ENCODE data around the gene FAR2. TPM values are rescaled to one million over a fixed set of nuclear protein-coding genes. Genes with fewer than 3 reads are reported as not detected.
"Not testable (repeated sequence)": the region's sequence is repeated elsewhere in the genome, so short reads cannot be mapped to it uniquely, and the experiment has no call there.

Gene FAR2
- total RNA-seq, 1 donor: 22.5 TPM

- no peak for TF ChIP-seq CTCF (IDR thresholded peaks at IDR 0.05; ENCODE audit: insufficient read depth, low read length)
- DNase-seq (ENCODE audit: low read depth): no peak
- H3K4me3 ChIP-seq (ENCODE audit: low read depth, low read length): no peak overlapping the region
Observed at GRCh38 chr12:29163146-29163545, 14.1 kb downstream of the FAR2 start.

GRCh38 chr12:29164477-29165393 is 15.7 kb downstream of the FAR2 start:
- peak; percentile 40 for DNase-seq (ENCODE audit: low read depth)
- H3K4me3 ChIP-seq (ENCODE audit: low read depth, low read length): no peak overlapping the region
- TF ChIP-seq CTCF (IDR thresholded peaks at IDR 0.05; ENCODE audit: insufficient read depth, low read length): no peak

GRCh38 chr12:29167445-29167844 is 18.4 kb downstream of the FAR2 start:
- no peak overlapping the region for H3K4me3 ChIP-seq (ENCODE audit: low read depth, low read length)
- TF ChIP-seq CTCF (IDR thresholded peaks at IDR 0.05; ENCODE audit: insufficient read depth, low read length): no peak
- DNase-seq (ENCODE audit: low read depth): no peak

GRCh38 chr12:29167988-29168387 is 18.9 kb downstream of the FAR2 start:
- no peak for DNase-seq (ENCODE audit: low read depth)
- TF ChIP-seq CTCF (IDR thresholded peaks at IDR 0.05; ENCODE audit: insufficient read depth, low read length): no peak
- H3K4me3 ChIP-seq (ENCODE audit: low read depth, low read length): no peak overlapping the region

- peak; percentile 23 for DNase-seq (ENCODE audit: low read depth)
- not testable (repeated sequence) for H3K4me3 ChIP-seq (ENCODE audit: low read depth, low read length)
Observed at GRCh38 chr12:29169978-29170377, 20.9 kb downstream of the FAR2 start.

GRCh38 chr12:29170478-29171084 is 21.5 kb downstream of the FAR2 start:
- not testable (repeated sequence) for H3K4me3 ChIP-seq (ENCODE audit: low read depth, low read length); DNase-seq (ENCODE audit: low read depth)

- no peak for DNase-seq (ENCODE audit: low read depth)
- no peak overlapping the region for H3K4me3 ChIP-seq (ENCODE audit: low read depth, low read length)
- no peak for TF ChIP-seq CTCF (IDR thresholded peaks at IDR 0.05; ENCODE audit: insufficient read depth, low read length)
Observed at GRCh38 chr12:29171421-29172258, 22.6 kb downstream of the FAR2 start.
